ENCODE measurements around the gene CORO2A.

The CORO2A gene

GRCh38 chr9:98128316-98128715 lies 64.1 kb downstream of the CORO2A start:
- no peak for TF ChIP-seq TCF12 (IDR thresholded peaks at IDR 0.05; ENCODE audit: low read depth)
- no peak for TF ChIP-seq NFIC (IDR thresholded peaks at IDR 0.05)
- no peak for TF ChIP-seq ZBTB7A (IDR thresholded peaks at IDR 0.05; ENCODE audit: low read depth)
- TF ChIP-seq EP300 (IDR thresholded peaks at IDR 0.05; ENCODE audit: borderline replicate concordance), result no peak
- no peak for TF ChIP-seq REST (IDR thresholded peaks at IDR 0.05; ENCODE audit: low read depth)
- no peak for TF ChIP-seq USF1 (IDR thresholded peaks at IDR 0.05)
- no peak for TF ChIP-seq CREB1 (IDR thresholded peaks at IDR 0.05; ENCODE audit: low read depth)
- TF ChIP-seq YY1 (IDR thresholded peaks at IDR 0.05; ENCODE audit: low read depth), result no peak
- TF ChIP-seq FOXM1 (IDR thresholded peaks at IDR 0.05; ENCODE audit: borderline replicate concordance, low read depth), result no peak
- TF ChIP-seq RAD21 (IDR thresholded peaks at IDR 0.05; ENCODE audit: low read depth), result no peak
- TF ChIP-seq TAF1 (IDR thresholded peaks at IDR 0.05; ENCODE audit: low read depth), result no peak
- TF ChIP-seq TEAD4 (IDR thresholded peaks at IDR 0.05), result no peak
- TF ChIP-seq MAX (IDR thresholded peaks at IDR 0.05), result no peak
- TF ChIP-seq EGR1 (IDR thresholded peaks at IDR 0.05), result no peak
- TF ChIP-seq CEBPB (IDR thresholded peaks at IDR 0.05), result no peak

- TF ChIP-seq RAD21 (IDR thresholded peaks at IDR 0.05; ENCODE audit: low read depth), result no peak
- TF ChIP-seq TAF1 (IDR thresholded peaks at IDR 0.05; ENCODE audit: low read depth), result no peak
- TF ChIP-seq CREB1 (IDR thresholded peaks at IDR 0.05; ENCODE audit: low read depth), result no peak
- TF ChIP-seq EP300 (IDR thresholded peaks at IDR 0.05; ENCODE audit: borderline replicate concordance), result no peak
- TF ChIP-seq FOXM1 (IDR thresholded peaks at IDR 0.05; ENCODE audit: borderline replicate concordance, low read depth), result no peak
- no peak for TF ChIP-seq ZBTB7A (IDR thresholded peaks at IDR 0.05; ENCODE audit: low read depth)
- no peak for TF ChIP-seq USF1 (IDR thresholded peaks at IDR 0.05)
- no peak for TF ChIP-seq MAX (IDR thresholded peaks at IDR 0.05)
- no peak for TF ChIP-seq YY1 (IDR thresholded peaks at IDR 0.05; ENCODE audit: low read depth)
- TF ChIP-seq NFIC (IDR thresholded peaks at IDR 0.05), result no peak
- no peak for TF ChIP-seq REST (IDR thresholded peaks at IDR 0.05; ENCODE audit: low read depth)
- no peak for TF ChIP-seq TCF12 (IDR thresholded peaks at IDR 0.05; ENCODE audit: low read depth)
- TF ChIP-seq CEBPB (IDR thresholded peaks at IDR 0.05), result no peak
- no peak for TF ChIP-seq EGR1 (IDR thresholded peaks at IDR 0.05)
- no peak for TF ChIP-seq TEAD4 (IDR thresholded peaks at IDR 0.05)
These were observed 65.2 kb downstream of the CORO2A start for GRCh38 chr9:98127226-98127625.

GRCh38 chr9:98124637-98125426 lies 67.6 kb downstream of the CORO2A start:
- TF ChIP-seq TEAD4 (IDR thresholded peaks at IDR 0.05) (no peak), TCF12 (IDR thresholded peaks at IDR 0.05; ENCODE audit: low read depth) (no peak), YY1 (IDR thresholded peaks at IDR 0.05; ENCODE audit: low read depth) (no peak), EP300 (IDR thresholded peaks at IDR 0.05; ENCODE audit: borderline replicate concordance) (no peak), ZBTB7A (IDR thresholded peaks at IDR 0.05; ENCODE audit: low read depth) (no peak), USF1 (IDR thresholded peaks at IDR 0.05) (no peak), EGR1 (IDR thresholded peaks at IDR 0.05) (no peak), CREB1 (IDR thresholded peaks at IDR 0.05; ENCODE audit: low read depth) (no peak), FOXM1 (IDR thresholded peaks at IDR 0.05; ENCODE audit: borderline replicate concordance, low read depth) (no peak), RAD21 (IDR thresholded peaks at IDR 0.05; ENCODE audit: low read depth) (no peak), MAX (IDR thresholded peaks at IDR 0.05) (no peak), CEBPB (IDR thresholded peaks at IDR 0.05) (no peak), REST (IDR thresholded peaks at IDR 0.05; ENCODE audit: low read depth) (no peak), NFIC (IDR thresholded peaks at IDR 0.05) (no peak), TAF1 (IDR thresholded peaks at IDR 0.05; ENCODE audit: low read depth) (no peak)

All from Ishikawa (cell line).